Nephron progenitor cell (in vitro differentiated cells): ENCODE measurements around the gene ATP9A.

Experiments
- DNase-seq: peaks from one replicate; pipeline ENCODE4 v3.0.0; 2021
- H3K27ac Mint-ChIP-seq: 2 replicates; pipeline ENCODE4 v1.8.0; 2021; ENCODE audit warnings: mild to moderate bottlenecking, moderate library complexity, mixed read lengths
- H3K27me3 Mint-ChIP-seq: 2 replicates; pipeline ENCODE4 v1.8.0; 2021; ENCODE audit warnings: mild to moderate bottlenecking, low read depth, mixed read lengths; ENCODE audit not compliant: poor library complexity
- H3K36me3 Mint-ChIP-seq: 2 replicates; pipeline ENCODE4 v1.8.0; 2021; ENCODE audit warnings: low read depth, mixed read lengths
- H3K4me1 Mint-ChIP-seq: 2 replicates; pipeline ENCODE4 v1.8.0; 2021; ENCODE audit warnings: mixed read lengths
- H3K4me3 Mint-ChIP-seq: 2 replicates; pipeline ENCODE4 v1.8.0; 2021; ENCODE audit warnings: mild to moderate bottlenecking, moderate library complexity, mixed read lengths
- H3K9me3 Mint-ChIP-seq: 2 replicates; pipeline ENCODE4 v1.8.0; 2021; ENCODE audit warnings: mild to moderate bottlenecking, moderate library complexity, mixed read lengths
- CTCF ChIP-seq: fragments of 200-600 bp; sonication (generic); IDR thresholded peaks from 2 replicates; pipeline ENCODE4 v1.5.0; 2021; ENCODE audit warnings: antibody characterized with exemption

ATP9A gene

GRCh38 chr20:51799401-51799860 is 31.2 kb upstream of the ATP9A start:
- Mint-ChIP-seq H3K27ac (peak overlapping the region; percentile 97), H3K4me1 (peaks cover 73% of the 10 kb centered on the region), H3K27me3 (no peaks in the 10 kb centered on the region), H3K9me3 (no peaks in the 10 kb centered on the region), H3K4me3 (peak overlapping the region; percentile 96), H3K36me3 (peaks cover 10% of the 10 kb centered on the region)
- TF ChIP-seq CTCF: no peak
- DNase-seq: no peak

DNA sequence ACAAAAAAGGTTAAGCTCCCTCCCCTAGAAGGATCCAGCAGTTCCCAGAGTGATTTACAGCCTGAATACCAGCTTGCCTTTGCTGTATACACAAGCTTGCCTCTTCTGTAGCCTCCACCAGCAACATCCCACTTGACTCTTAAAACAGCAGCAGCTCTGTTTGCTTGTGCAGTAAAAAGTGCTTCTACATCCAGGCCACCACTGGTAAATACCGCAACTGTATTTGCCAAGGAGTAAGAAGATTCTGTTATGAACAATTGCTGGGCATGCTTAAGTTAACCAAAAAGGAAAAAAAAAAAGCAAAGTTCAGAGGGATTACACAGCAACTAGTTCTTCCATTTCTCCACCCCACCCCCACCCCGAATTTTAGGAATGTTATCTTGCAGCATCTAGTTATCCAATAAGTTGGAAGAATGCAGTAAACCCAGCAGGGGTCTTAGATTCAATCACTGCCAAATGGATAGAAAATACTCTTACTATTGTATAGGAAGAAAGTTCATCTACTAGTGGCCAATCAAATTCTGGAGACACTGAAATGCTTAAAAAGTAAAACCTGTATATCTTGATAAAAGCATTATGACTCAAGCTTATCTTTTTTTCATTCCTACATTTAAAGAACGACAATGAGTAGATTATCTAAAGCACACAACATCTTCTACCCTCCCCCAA is 29.3 kb upstream of the ATP9A start:
- no peak for TF ChIP-seq CTCF
- H3K27ac Mint-ChIP-seq: peak overlapping the region; percentile 95
- DNase-seq: peak; percentile 21

GRCh38 chr20:51796340-51796739 is 28.1 kb upstream of the ATP9A start:
- no peak for DNase-seq
- no peaks in the 10 kb centered on the region for H3K9me3 Mint-ChIP-seq
- H3K27me3 Mint-ChIP-seq: no peaks in the 10 kb centered on the region
- H3K27ac Mint-ChIP-seq: peak overlapping the region; percentile 97
- H3K4me3 Mint-ChIP-seq: peak overlapping the region; percentile 50
- H3K4me1 Mint-ChIP-seq: peaks cover 80% of the 10 kb centered on the region
- TF ChIP-seq CTCF: no peak
- H3K36me3 Mint-ChIP-seq: peaks cover 32% of the 10 kb centered on the region

More for the DNA sequence above, 29.3 kb upstream of the ATP9A start:
- H3K4me3 Mint-ChIP-seq: peak overlapping the region; percentile 96
- peaks cover 75% of the 10 kb centered on the region for H3K4me1 Mint-ChIP-seq
- H3K9me3 Mint-ChIP-seq: no peaks in the 10 kb centered on the region
- no peaks in the 10 kb centered on the region for H3K27me3 Mint-ChIP-seq
- H3K36me3 Mint-ChIP-seq: peaks cover 22% of the 10 kb centered on the region

GRCh38 chr20:51792960-51793359 is 24.8 kb upstream of the ATP9A start:
- Mint-ChIP-seq H3K9me3 (no peaks in the 10 kb centered on the region), H3K27ac (peak overlapping the region; percentile 96), H3K27me3 (peaks cover 2% of the 10 kb centered on the region), H3K4me3 (peak overlapping the region; percentile 36), H3K4me1 (peaks cover 65% of the 10 kb centered on the region), H3K36me3 (peaks cover 66% of the 10 kb centered on the region)
- DNase-seq: no peak
- TF ChIP-seq CTCF: no peak

GRCh38 chr20:51791626-51792025 is 23.4 kb upstream of the ATP9A start:
- H3K36me3 Mint-ChIP-seq: peaks cover 76% of the 10 kb centered on the region
- peaks cover 52% of the 10 kb centered on the region for H3K4me1 Mint-ChIP-seq
- peaks cover 2% of the 10 kb centered on the region for H3K27me3 Mint-ChIP-seq
- H3K27ac Mint-ChIP-seq: no peak overlapping the region
- DNase-seq: no peak
- TF ChIP-seq CTCF: no peak
- no peak overlapping the region for H3K4me3 Mint-ChIP-seq
- H3K9me3 Mint-ChIP-seq: no peaks in the 10 kb centered on the region

GRCh38 chr20:51790256-51790655 is 22.1 kb upstream of the ATP9A start:
- Mint-ChIP-seq H3K36me3 (peaks cover 82% of the 10 kb centered on the region), H3K27ac (peak overlapping the region; percentile 54), H3K9me3 (no peaks in the 10 kb centered on the region), H3K27me3 (peaks cover 2% of the 10 kb centered on the region), H3K4me1 (peaks cover 38% of the 10 kb centered on the region), H3K4me3 (no peak overlapping the region)
- TF ChIP-seq CTCF: no peak
- no peak for DNase-seq
